ENCODE data around the gene C1orf167.

DNA sequence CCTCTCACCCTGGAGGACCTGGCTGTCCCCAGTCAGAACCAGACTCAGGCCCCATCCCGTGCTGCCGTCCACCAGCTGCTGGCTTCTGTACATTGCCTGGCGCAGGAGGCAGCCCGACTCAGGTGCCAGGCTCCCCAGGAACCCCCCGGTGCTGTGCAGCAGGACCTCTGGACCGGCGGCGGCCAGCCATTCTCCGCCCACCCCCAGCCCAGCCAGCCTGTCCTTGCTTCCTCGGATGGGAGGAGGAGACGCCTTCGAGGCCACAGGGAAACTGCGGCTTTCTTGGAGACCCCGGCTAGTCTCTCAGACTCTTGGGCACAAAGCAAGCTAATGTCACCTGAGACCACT lies 4.4 kb downstream of the C1orf167 start:
- TF ChIP-seq EZH2 (IDR thresholded peaks at IDR 0.05; ENCODE audit: low read length, unreplicated experiment), result no peak
- TF ChIP-seq, protein P1, sequence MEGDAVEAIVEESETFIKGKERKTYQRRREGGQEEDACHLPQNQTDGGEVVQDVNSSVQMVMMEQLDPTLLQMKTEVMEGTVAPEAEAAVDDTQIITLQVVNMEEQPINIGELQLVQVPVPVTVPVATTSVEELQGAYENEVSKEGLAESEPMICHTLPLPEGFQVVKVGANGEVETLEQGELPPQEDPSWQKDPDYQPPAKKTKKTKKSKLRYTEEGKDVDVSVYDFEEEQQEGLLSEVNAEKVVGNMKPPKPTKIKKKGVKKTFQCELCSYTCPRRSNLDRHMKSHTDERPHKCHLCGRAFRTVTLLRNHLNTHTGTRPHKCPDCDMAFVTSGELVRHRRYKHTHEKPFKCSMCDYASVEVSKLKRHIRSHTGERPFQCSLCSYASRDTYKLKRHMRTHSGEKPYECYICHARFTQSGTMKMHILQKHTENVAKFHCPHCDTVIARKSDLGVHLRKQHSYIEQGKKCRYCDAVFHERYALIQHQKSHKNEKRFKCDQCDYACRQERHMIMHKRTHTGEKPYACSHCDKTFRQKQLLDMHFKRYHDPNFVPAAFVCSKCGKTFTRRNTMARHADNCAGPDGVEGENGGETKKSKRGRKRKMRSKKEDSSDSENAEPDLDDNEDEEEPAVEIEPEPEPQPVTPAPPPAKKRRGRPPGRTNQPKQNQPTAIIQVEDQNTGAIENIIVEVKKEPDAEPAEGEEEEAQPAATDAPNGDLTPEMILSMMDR (conservative IDR thresholded peaks at IDR 0.05; ENCODE audit: low read depth, low read length), result no peak
- no peak for TF ChIP-seq EZH2phosphoT487 (IDR thresholded peaks at IDR 0.05; ENCODE audit: borderline replicate concordance, low read length)

Measured in PC-3 (cell line).